Naive thymus-derived CD4-positive, alpha-beta T cell (primary cell): ENCODE data around the gene ROBO2. TPM values are rescaled to one million over a fixed set of nuclear protein-coding genes. Genes with fewer than 3 reads are reported as not detected.

Experiments
- ATAC-seq: fragments of 150-1000 bp; cut with Tn5 transposase; 2 replicates; pipeline ENCODE4 v1.10.0; 2021; ENCODE audit warnings: mild to moderate bottlenecking, moderate library complexity
- CTCF ChIA-PET: fragments of 350-600 bp; sonication (Branson Sonifier 250); formaldehyde crosslinking; loops from one replicate; lab custom pipeline; 2021; ENCODE audit warnings: antibody characterized with exemption; lab: Charles Lee
- POLR2A ChIA-PET: fragments of 350-600 bp; sonication (Branson Sonifier 250); formaldehyde crosslinking; loops from one replicate; lab custom pipeline; 2021; ENCODE audit warnings: antibody characterized with exemption, inconsistent platforms; lab: Charles Lee
- DNase-seq, 9 donors: peaks; one replicate each; pipeline versions ENCODE4 v3.0.0 to v3.0.0-alpha.2; 2020 to 2022; ENCODE audit warnings: mixed read lengths in 1 of 9
- H3K27ac ChIP-seq: one replicate; pipeline ENCODE4 v1.7.0; 2013; ENCODE audit warnings: mild to moderate bottlenecking, low read depth, low read length, moderate library complexity
- H3K27me3 ChIP-seq, 2 donors: one replicate each; pipeline ENCODE4 v1.7.0; 2013; ENCODE audit warnings: low read length in 2 of 2, mild to moderate bottlenecking in 2 of 2, moderate library complexity in 2 of 2; ENCODE audit not compliant: control insufficient read depth in 2 of 2, insufficient read depth in 2 of 2
- H3K36me3 ChIP-seq, 3 experiments: 1 replicate in 2 of 3; 2 replicates in 1 of 3; pipeline ENCODE4 v1.7.0; 2013; ENCODE audit warnings: low read length in 3 of 3, mild to moderate bottlenecking in 3 of 3, moderate library complexity in 1 of 3; ENCODE audit not compliant: insufficient read depth in 3 of 3, control insufficient read depth in 2 of 3
- H3K4me1 ChIP-seq, 2 donors: one replicate each; pipeline ENCODE4 v1.7.0; 2013; ENCODE audit warnings: low read length in 2 of 2, mild to moderate bottlenecking in 2 of 2, moderate library complexity in 1 of 2; ENCODE audit not compliant: control insufficient read depth in 2 of 2, insufficient read depth in 2 of 2
- H3K4me3 ChIP-seq: 2 replicates; pipeline ENCODE4 v1.7.0; 2013; ENCODE audit warnings: mild to moderate bottlenecking, low read length
- H3K9me3 ChIP-seq, 3 experiments: 1 replicate in 2 of 3; 2 replicates in 1 of 3; pipeline ENCODE4 v1.7.0; 2013; ENCODE audit warnings: low read length in 3 of 3; ENCODE audit not compliant: control insufficient read depth in 2 of 3
- H3K27ac Mint-ChIP-seq, 9 donors: one replicate each; pipeline ENCODE4 v1.8.0; 2020 to 2022; ENCODE audit warnings: mixed read lengths in 9 of 9, mild to moderate bottlenecking in 8 of 9, moderate library complexity in 5 of 9, inconsistent platforms in 2 of 9
- H3K27me3 Mint-ChIP-seq, 5 donors: one replicate each; pipeline ENCODE4 v1.8.0; 2021 to 2022; ENCODE audit warnings: mixed read lengths in 5 of 5, mild to moderate bottlenecking in 1 of 5
- H3K36me3 Mint-ChIP-seq, 5 donors: one replicate each; pipeline ENCODE4 v1.8.0; 2020 to 2022; ENCODE audit warnings: mixed read lengths in 5 of 5, mild to moderate bottlenecking in 3 of 5, inconsistent platforms in 1 of 5
- H3K4me1 Mint-ChIP-seq, 7 donors: one replicate each; pipeline ENCODE4 v1.8.0; 2020 to 2022; ENCODE audit warnings: mixed read lengths in 7 of 7, mild to moderate bottlenecking in 3 of 7, inconsistent platforms in 1 of 7
- H3K4me3 Mint-ChIP-seq, 10 donors: one replicate each; pipeline ENCODE4 v1.8.0; 2020 to 2022; ENCODE audit warnings: mild to moderate bottlenecking in 10 of 10, mixed read lengths in 10 of 10, moderate library complexity in 6 of 10, inconsistent platforms in 2 of 10
- H3K9me3 Mint-ChIP-seq, 11 donors: one replicate each; pipeline ENCODE4 v1.8.0; 2020 to 2022; ENCODE audit warnings: mixed read lengths in 11 of 11, mild to moderate bottlenecking in 4 of 11, inconsistent platforms in 1 of 11, moderate library complexity in 1 of 11
- intact Hi-C, 2 donors: fragments of 100-400 bp; cut with micrococcal nuclease; formaldehyde crosslinking; loops; one replicate each; pipeline ENCODE4 v1.15.1; 2023
- polyA plus RNA-seq, 2 donors: library from polyadenylated mRNA; unstranded; fragments of 300-500 nt; fragmentation: Illumina TruSeq; gene quantifications; one replicate each; pipeline ENCODE4 v1.2.3, GENCODE V29; 2021
- total RNA-seq, 6 experiments: library from RNA in 5 of 6; stranded (reverse) in 5 of 6; gene quantifications; 1 replicate in 5 of 6; 2 replicates in 1 of 6; pipeline ENCODE4 v1.2.3 and lab custom pipeline; 2021 to 2026

ROBO2 gene
- total and polyA plus RNA-seq, 7 experiments from 2014 or later = not detected

DNA sequence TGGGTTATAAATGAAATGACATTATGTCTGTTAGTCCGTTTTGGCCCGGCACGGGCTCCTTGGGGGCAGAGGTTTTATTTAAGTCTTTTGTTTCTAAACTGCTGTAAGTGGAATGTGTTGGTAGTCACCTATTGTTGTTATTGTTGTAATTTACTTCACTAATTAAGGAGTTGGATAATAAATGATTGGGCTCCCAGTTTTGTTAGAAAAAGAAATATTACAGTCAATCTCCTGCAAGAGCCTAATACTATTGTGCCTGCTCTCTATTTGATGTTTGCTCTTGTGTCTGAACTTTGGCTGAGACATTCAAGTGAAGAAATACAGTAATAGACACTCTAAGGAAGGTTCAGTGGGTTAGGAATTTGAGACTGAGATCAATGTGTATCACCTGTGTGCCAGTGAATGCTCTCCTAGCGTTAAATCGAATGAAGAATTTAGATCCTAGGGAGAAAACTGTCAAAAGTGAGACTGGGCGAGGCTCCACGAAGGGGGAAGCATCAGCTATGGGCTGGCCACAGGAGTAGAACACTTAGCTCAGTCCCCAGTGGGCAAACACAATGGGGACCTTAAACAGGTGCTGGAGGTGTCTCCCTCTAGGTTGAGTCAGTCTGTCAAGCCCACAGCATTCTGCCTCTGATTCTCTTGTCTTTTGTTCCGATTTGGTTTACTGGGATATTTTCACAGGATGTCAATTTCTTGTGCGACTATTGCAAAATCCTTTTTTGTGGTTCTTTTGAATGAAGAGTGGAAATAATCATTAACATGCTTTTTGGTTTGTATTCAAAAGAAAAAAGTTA is 1.2 kb downstream of the ROBO2 start:
- ChIA-PET POLR2A (no interaction called here), CTCF (no interaction called here)
- Mint-ChIP-seq H3K4me1 (peaks cover 0 to 6% (median 0%) of the 10 kb centered on the region in 7 donors), H3K4me3 (no peak overlapping the region), H3K9me3 (peaks cover 0 to 29% (median 9%) of the 10 kb centered on the region in 11 donors), H3K27ac (no peak overlapping the region), H3K36me3 (peaks cover 0 to 8% (median 0%) of the 10 kb centered on the region in 5 donors), H3K27me3 (peaks cover 29 to 44% (median 35%) of the 10 kb centered on the region in 5 donors)
- Histone ChIP-seq H3K36me3 (no peaks in the 10 kb centered on the region), H3K9me3 (no peaks in the 10 kb centered on the region), H3K4me1 (no peaks in the 10 kb centered on the region), H3K4me3 (no peak overlapping the region), H3K27me3 (no peaks in the 10 kb centered on the region), H3K27ac (no peak overlapping the region)
- ATAC-seq = no peak
- no peak for DNase-seq
- intact Hi-C loops = no loop called here

DNA sequence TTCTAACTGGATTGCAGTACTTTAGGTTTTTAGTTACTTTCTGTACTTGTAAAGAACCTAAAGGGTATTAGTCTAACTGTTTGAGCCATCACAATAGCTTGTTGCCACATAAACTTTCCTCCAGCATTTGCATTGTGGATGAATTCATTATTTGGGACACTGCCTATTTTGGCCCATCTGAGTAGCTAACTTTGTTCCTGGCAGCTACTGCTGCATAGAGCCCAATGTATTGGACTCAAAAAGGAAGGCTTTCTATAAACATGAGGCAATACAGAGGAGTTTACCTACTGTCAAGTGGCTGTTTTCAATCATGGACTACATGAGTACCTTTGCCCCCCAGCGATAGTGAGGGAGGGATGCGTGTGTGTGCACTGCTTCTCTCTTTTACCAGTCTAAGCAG is 1.9 kb downstream of the ROBO2 start:
- intact Hi-C loops = no loop called here
- H3K4me3 Mint-ChIP-seq = no peak overlapping the region
- H3K9me3 Mint-ChIP-seq = peaks cover 0 to 33% (median 9%) of the 10 kb centered on the region in 11 donors
- Histone ChIP-seq H3K9me3 (no peaks in the 10 kb centered on the region), H3K4me1 (no peaks in the 10 kb centered on the region), H3K27me3 (no peaks in the 10 kb centered on the region), H3K36me3 (no peaks in the 10 kb centered on the region), H3K4me3 (no peak overlapping the region), H3K27ac (no peak overlapping the region)
- no peak overlapping the region for H3K27ac Mint-ChIP-seq
- no peak for DNase-seq
- peaks cover 0 to 6% (median 0%) of the 10 kb centered on the region in 7 donors for H3K4me1 Mint-ChIP-seq
- H3K36me3 Mint-ChIP-seq = peaks cover 0 to 8% (median 0%) of the 10 kb centered on the region in 5 donors
- ChIA-PET POLR2A (no interaction called here), CTCF (no interaction called here)
- ATAC-seq = no peak
- peaks cover 29 to 44% (median 35%) of the 10 kb centered on the region in 5 donors for H3K27me3 Mint-ChIP-seq

DNA sequence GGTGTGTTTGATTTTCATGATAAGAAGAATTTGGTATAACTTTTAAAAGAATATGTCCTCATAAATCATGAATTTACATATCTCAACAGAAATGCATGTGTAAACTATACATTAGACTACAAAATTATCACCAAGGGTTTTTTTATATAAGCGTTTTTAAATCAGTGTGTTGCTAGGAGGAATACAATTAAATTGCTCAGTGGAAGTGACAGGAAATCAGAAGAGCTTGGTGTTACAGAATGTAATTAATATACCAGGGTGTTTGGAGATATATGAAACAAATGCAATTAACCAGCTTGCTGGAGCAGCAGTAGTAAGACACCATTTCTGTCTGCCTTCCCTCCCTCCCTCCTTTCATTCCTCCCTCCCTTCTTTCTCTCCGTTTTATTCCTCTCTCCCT is 2.4 kb downstream of the ROBO2 start:
- Histone ChIP-seq H3K4me3 (no peak overlapping the region), H3K36me3 (no peaks in the 10 kb centered on the region), H3K27me3 (no peaks in the 10 kb centered on the region), H3K9me3 (no peaks in the 10 kb centered on the region), H3K27ac (no peak overlapping the region), H3K4me1 (no peaks in the 10 kb centered on the region)
- Mint-ChIP-seq H3K27me3 (peaks cover 29 to 43% (median 34%) of the 10 kb centered on the region in 5 donors), H3K27ac (no peak overlapping the region), H3K4me1 (peaks cover 0 to 6% (median 0%) of the 10 kb centered on the region in 7 donors), H3K9me3 (peaks cover 0 to 33% (median 9%) of the 10 kb centered on the region in 11 donors), H3K4me3 (no peak overlapping the region), H3K36me3 (peaks cover 0 to 8% (median 0%) of the 10 kb centered on the region in 5 donors)
- no peak for DNase-seq
- ATAC-seq = no peak
- ChIA-PET POLR2A (no interaction called here), CTCF (no interaction called here)
- intact Hi-C loops = no loop called here

- Mint-ChIP-seq H3K4me3 (no peak overlapping the region), H3K36me3 (peaks cover 0 to 8% (median 0%) of the 10 kb centered on the region in 5 donors), H3K27me3 (peaks cover 24 to 38% (median 29%) of the 10 kb centered on the region in 5 donors), H3K4me1 (peaks cover 0 to 6% (median 0%) of the 10 kb centered on the region in 7 donors), H3K9me3 (peaks cover 0 to 33% (median 7%) of the 10 kb centered on the region in 11 donors), H3K27ac (no peak overlapping the region)
- Histone ChIP-seq H3K9me3 (no peaks in the 10 kb centered on the region), H3K4me3 (no peak overlapping the region), H3K4me1 (no peaks in the 10 kb centered on the region), H3K27me3 (no peaks in the 10 kb centered on the region), H3K36me3 (no peaks in the 10 kb centered on the region), H3K27ac (no peak overlapping the region)
- DNase-seq (no peak), ATAC-seq (no peak)
- intact Hi-C loops = no loop called here
- ChIA-PET POLR2A (no interaction called here), CTCF (no interaction called here)
Measured at GRCh38 chr3:77042882-77043281, 3.0 kb downstream of the ROBO2 start.

- H3K4me1 ChIP-seq = no peaks in the 10 kb centered on the region
- no peaks in the 10 kb centered on the region for H3K36me3 ChIP-seq
- H3K36me3 Mint-ChIP-seq = no peaks in the 10 kb centered on the region
- H3K27ac ChIP-seq = no peak overlapping the region
- peaks cover 0 to 33% (median 7%) of the 10 kb centered on the region in 11 donors for H3K9me3 Mint-ChIP-seq
- H3K9me3 ChIP-seq = no peaks in the 10 kb centered on the region
- no peak overlapping the region for H3K27ac Mint-ChIP-seq
- DNase-seq (no peak), ATAC-seq (no peak)
- intact Hi-C loops = no loop called here
- H3K4me3 ChIP-seq = no peak overlapping the region
- CTCF ChIA-PET = no interaction called here
- H3K27me3 Mint-ChIP-seq = peaks cover 6 to 22% (median 12%) of the 10 kb centered on the region in 5 donors
- POLR2A ChIA-PET = no interaction called here
- no peak overlapping the region for H3K4me3 Mint-ChIP-seq
- H3K27me3 ChIP-seq = no peaks in the 10 kb centered on the region
- peaks cover 0 to 2% (median 0%) of the 10 kb centered on the region in 7 donors for H3K4me1 Mint-ChIP-seq
Measured at GRCh38 chr3:77045686-77046085, 5.8 kb downstream of the ROBO2 start.

GRCh38 chr3:77048186-77048585 is 8.3 kb downstream of the ROBO2 start:
- ChIA-PET CTCF (no interaction called here), POLR2A (no interaction called here)
- H3K4me3 ChIP-seq = no peak overlapping the region
- H3K4me3 Mint-ChIP-seq = no peak overlapping the region
- DNase-seq (no peak), ATAC-seq (no peak)
- peaks cover 0 to 22% (median 3%) of the 10 kb centered on the region in 11 donors for H3K9me3 Mint-ChIP-seq
- intact Hi-C loops = no loop called here
- H3K9me3 ChIP-seq = no peaks in the 10 kb centered on the region
- H3K36me3 Mint-ChIP-seq = no peaks in the 10 kb centered on the region
- H3K36me3 ChIP-seq = no peaks in the 10 kb centered on the region
- no peaks in the 10 kb centered on the region for H3K4me1 Mint-ChIP-seq
- no peak overlapping the region for H3K27ac Mint-ChIP-seq
- H3K27me3 Mint-ChIP-seq = peaks cover 0 to 5% (median 0%) of the 10 kb centered on the region in 5 donors
- H3K4me1 ChIP-seq = no peaks in the 10 kb centered on the region
- H3K27me3 ChIP-seq = no peaks in the 10 kb centered on the region
- H3K27ac ChIP-seq = no peak overlapping the region

- Mint-ChIP-seq H3K9me3 (peaks cover 0 to 13% (median 2%) of the 10 kb centered on the region in 11 donors), H3K4me3 (no peak overlapping the region), H3K4me1 (no peaks in the 10 kb centered on the region), H3K36me3 (no peaks in the 10 kb centered on the region), H3K27me3 (no peaks in the 10 kb centered on the region), H3K27ac (no peak overlapping the region)
- ATAC-seq (no peak), DNase-seq (no peak)
- no peaks in the 10 kb centered on the region for H3K4me1 ChIP-seq
- no peak overlapping the region for H3K4me3 ChIP-seq
- H3K36me3 ChIP-seq = no peaks in the 10 kb centered on the region
- CTCF ChIA-PET = no interaction called here
- POLR2A ChIA-PET = no interaction called here
- no peaks in the 10 kb centered on the region for H3K27me3 ChIP-seq
- intact Hi-C loops = no loop called here
- no peak overlapping the region for H3K27ac ChIP-seq
- peaks cover 0 to 2% (median 0%) of the 10 kb centered on the region in 3 experiments for H3K9me3 ChIP-seq
Measured at GRCh38 chr3:77051591-77051990, 11.7 kb downstream of the ROBO2 start.
